HepG2 (cell line): ENCODE results near the gene RIPOR1. TPM values are rescaled to one million over a fixed set of nuclear protein-coding genes. Genes with fewer than 3 reads are reported as not detected.

Experiments
- ATF1 ChIP-seq: IDR thresholded peaks from 2 replicates; pipeline ENCODE4 v1.6.1; 2016; ENCODE audit warnings: mild to moderate bottlenecking, control low read depth
- BCLAF1 ChIP-seq: fragments of 450-650 bp; IDR thresholded peaks from 2 replicates; pipeline ENCODE4 v1.6.1; 2017; ENCODE audit warnings: mild to moderate bottlenecking
- CEBPG ChIP-seq: IDR thresholded peaks from 2 replicates; pipeline ENCODE4 v1.6.1; 2016
- GLI4 ChIP-seq: sonication (generic); formaldehyde crosslinking; IDR thresholded peaks from 2 replicates; pipeline ENCODE4 v1.5.1; 2020; ENCODE audit warnings: missing genetic modification reagents, mild to moderate bottlenecking, moderate library complexity, borderline replicate concordance
- KLF6 ChIP-seq: IDR thresholded peaks from 2 replicates; pipeline ENCODE4 v1.8.0; 2016; ENCODE audit warnings: missing biosample characterization, missing genetic modification reagents
- MEIS1 ChIP-seq: sonication (generic); formaldehyde crosslinking; IDR thresholded peaks from 2 replicates; pipeline ENCODE4 v1.9.0; 2021; ENCODE audit warnings: mild to moderate bottlenecking, missing genetic modification reagents, moderate library complexity, borderline replicate concordance
- NFYC ChIP-seq: IDR thresholded peaks from 2 replicates; pipeline ENCODE4 v1.6.1; 2016; ENCODE audit warnings: missing genetic modification reagents, missing compliant biosample characterization
- NPAS2 ChIP-seq: sonication (generic); formaldehyde crosslinking; IDR thresholded peaks from 2 replicates; pipeline ENCODE4 v1.8.0; 2022; ENCODE audit warnings: mild to moderate bottlenecking, missing genetic modification reagents, borderline replicate concordance
- PCBP1 ChIP-seq: fragments of 200-400 bp; formaldehyde crosslinking; IDR thresholded peaks from 2 replicates; pipeline ENCODE4 v1.6.1; 2017; ENCODE audit warnings: mild to moderate bottlenecking, low read depth, low read length, borderline replicate concordance
- PPARG ChIP-seq: conservative IDR thresholded peaks from 2 replicates; pipeline ENCODE4 v1.6.1; 2016; ENCODE audit warnings: missing biosample characterization, missing genetic modification reagents
- RBAK ChIP-seq: sonication (generic); formaldehyde crosslinking; IDR thresholded peaks from 2 replicates; pipeline ENCODE4 v1.5.1; 2020; ENCODE audit warnings: mild to moderate bottlenecking, missing genetic modification reagents
- RFX1 ChIP-seq: fragments of 450-650 bp; IDR thresholded peaks from 2 replicates; pipeline ENCODE4 v1.6.1; 2017
- SRSF1 ChIP-seq: fragments of 200-400 bp; formaldehyde crosslinking; optimal IDR thresholded peaks from 2 replicates; pipeline ENCODE3; 2017; ENCODE audit warnings: mild to moderate bottlenecking, low read depth, low read length, moderate library complexity
- ZNF138 ChIP-seq: sonication (generic); formaldehyde crosslinking; IDR thresholded peaks from 2 replicates; pipeline ENCODE4 v1.5.0; 2020; ENCODE audit warnings: mild to moderate bottlenecking, low read depth, missing genetic modification reagents
- ZNF605 ChIP-seq: sonication (generic); formaldehyde crosslinking; IDR thresholded peaks from 2 replicates; pipeline ENCODE4 v1.8.0; 2022; ENCODE audit warnings: mild to moderate bottlenecking, missing genetic modification reagents
- ZNF607 ChIP-seq: sonication (generic); formaldehyde crosslinking; IDR thresholded peaks from 2 replicates; pipeline ENCODE4 v1.5.1; 2020; ENCODE audit warnings: missing genetic modification reagents, mild to moderate bottlenecking, borderline replicate concordance
- ZNF616 ChIP-seq: sonication (generic); formaldehyde crosslinking; IDR thresholded peaks from 2 replicates; pipeline ENCODE4 v1.5.0; 2020; ENCODE audit warnings: low read depth, mild to moderate bottlenecking, missing genetic modification reagents
- ZNF724P ChIP-seq: sonication (generic); formaldehyde crosslinking; IDR thresholded peaks from 2 replicates; pipeline ENCODE4 v1.8.0; 2022; ENCODE audit warnings: missing genetic modification reagents, borderline replicate concordance
- ZNF850 ChIP-seq: sonication (generic); formaldehyde crosslinking; conservative IDR thresholded peaks from 2 replicates; pipeline ENCODE4 v1.9.0; 2021; ENCODE audit warnings: mild to moderate bottlenecking, missing genetic modification reagents
- polyA plus RNA-seq, 8 experiments: library from polyadenylated mRNA; depleted of rRNA in 3 of 8; stranded (reverse) in 7 of 8; unstranded in 1 of 8; fragments of >200 nt; fragmentation: Illumina TruSeq in 4 of 8; extraction: Trizol in 4 of 8; gene quantifications; 2 replicates each; pipeline versions ENCODE4 v1.2.1 to v1.2.3, GENCODE V29; 2011 to 2016; ENCODE audit warnings: low read depth in 4 of 8, missing spikeins in 1 of 8, mixed read lengths in 1 of 8; ENCODE audit not compliant: insufficient read depth in 1 of 8
- total RNA-seq, 5 experiments: library from RNA; depleted of rRNA; stranded (reverse); fragments of >200 nt; fragmentation: Illumina TruSeq; extraction: Trizol; gene quantifications; 2 replicates each; pipeline ENCODE4 v1.2.3, GENCODE V29; 2016; ENCODE audit warnings: low read depth in 1 of 5
- TF ChIP-seq, protein P1 (sequence below): sonication (generic); formaldehyde crosslinking; IDR thresholded peaks from 2 replicates; pipeline ENCODE4 v1.4.0; 2020; ENCODE audit warnings: missing genetic modification reagents, borderline replicate concordance
- TF ChIP-seq, protein P2 (sequence below): sonication (generic); formaldehyde crosslinking; IDR thresholded peaks from 2 replicates; pipeline ENCODE4 v1.8.0; 2022; ENCODE audit warnings: missing genetic modification reagents, low read depth, mild to moderate bottlenecking, borderline replicate concordance

Gene RIPOR1
- total and polyA plus RNA-seq, 2 of the 13 experiments (the other 11 are each of a cell fraction or from before 2014, with no cell fraction given), result 4.6 to 8.1 TPM

DNA sequence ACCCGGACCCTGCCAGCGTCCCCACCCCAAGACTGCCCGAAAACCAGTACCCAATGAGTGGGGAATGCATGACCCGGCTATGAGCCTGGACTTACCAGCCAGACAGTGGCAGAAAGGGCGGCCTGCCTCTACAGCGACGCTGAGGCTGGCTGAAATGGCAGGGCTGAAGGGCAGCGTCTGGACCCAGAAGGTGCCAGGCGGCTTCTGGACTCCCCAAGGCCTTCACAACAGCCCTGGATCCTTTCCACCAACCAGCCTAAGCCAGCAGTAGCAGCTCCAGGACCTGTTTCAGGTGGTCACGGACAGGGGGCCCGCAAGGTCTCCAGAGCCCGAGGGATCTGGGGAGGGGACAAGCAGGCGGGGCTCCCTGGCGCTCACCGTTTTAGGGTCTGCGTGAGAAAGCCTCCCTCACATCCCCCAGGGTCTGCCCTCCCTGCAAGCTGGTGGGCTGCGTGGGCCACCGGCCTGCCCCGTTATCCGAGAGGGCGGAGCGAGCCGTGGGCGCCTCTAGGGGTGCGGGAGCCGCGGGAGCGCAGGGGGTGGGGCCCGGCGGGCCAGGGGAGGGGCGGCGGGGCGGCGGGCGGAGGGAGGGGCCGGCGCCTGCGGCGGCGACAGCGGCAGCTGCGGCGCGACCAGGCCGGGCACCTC, at the start of gene RIPOR1 (continued):
- TF ChIP-seq, protein P1, sequence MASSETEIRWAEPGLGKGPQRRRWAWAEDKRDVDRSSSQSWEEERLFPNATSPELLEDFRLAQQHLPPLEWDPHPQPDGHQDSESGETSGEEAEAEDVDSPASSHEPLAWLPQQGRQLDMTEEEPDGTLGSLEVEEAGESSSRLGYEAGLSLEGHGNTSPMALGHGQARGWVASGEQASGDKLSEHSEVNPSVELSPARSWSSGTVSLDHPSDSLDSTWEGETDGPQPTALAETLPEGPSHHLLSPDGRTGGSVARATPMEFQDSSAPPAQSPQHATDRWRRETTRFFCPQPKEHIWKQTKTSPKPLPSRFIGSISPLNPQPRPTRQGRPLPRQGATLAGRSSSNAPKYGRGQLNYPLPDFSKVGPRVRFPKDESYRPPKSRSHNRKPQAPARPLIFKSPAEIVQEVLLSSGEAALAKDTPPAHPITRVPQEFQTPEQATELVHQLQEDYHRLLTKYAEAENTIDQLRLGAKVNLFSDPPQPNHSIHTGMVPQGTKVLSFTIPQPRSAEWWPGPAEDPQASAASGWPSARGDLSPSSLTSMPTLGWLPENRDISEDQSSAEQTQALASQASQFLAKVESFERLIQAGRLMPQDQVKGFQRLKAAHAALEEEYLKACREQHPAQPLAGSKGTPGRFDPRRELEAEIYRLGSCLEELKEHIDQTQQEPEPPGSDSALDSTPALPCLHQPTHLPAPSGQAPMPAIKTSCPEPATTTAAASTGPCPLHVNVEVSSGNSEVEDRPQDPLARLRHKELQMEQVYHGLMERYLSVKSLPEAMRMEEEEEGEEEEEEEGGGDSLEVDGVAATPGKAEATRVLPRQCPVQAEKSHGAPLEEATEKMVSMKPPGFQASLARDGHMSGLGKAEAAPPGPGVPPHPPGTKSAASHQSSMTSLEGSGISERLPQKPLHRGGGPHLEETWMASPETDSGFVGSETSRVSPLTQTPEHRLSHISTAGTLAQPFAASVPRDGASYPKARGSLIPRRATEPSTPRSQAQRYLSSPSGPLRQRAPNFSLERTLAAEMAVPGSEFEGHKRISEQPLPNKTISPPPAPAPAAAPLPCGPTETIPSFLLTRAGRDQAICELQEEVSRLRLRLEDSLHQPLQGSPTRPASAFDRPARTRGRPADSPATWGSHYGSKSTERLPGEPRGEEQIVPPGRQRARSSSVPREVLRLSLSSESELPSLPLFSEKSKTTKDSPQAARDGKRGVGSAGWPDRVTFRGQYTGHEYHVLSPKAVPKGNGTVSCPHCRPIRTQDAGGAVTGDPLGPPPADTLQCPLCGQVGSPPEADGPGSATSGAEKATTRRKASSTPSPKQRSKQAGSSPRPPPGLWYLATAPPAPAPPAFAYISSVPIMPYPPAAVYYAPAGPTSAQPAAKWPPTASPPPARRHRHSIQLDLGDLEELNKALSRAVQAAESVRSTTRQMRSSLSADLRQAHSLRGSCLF (CRISPR knock-in tag), result no peak
- TF ChIP-seq PCBP1 (no peak), ZNF138 (CRISPR knock-in tag) (no peak), SRSF1 (no peak), CEBPG (CRISPR knock-in tag) (no peak), ZNF724P (CRISPR knock-in tag) (no peak), PPARG (CRISPR knock-in tag) (no peak), ATF1 (no peak), NPAS2 (CRISPR knock-in tag) (no peak), NFYC (0 out of 2 replicates have a peak, but pooled peaks have one; percentile 5), GLI4 (CRISPR knock-in tag) (0 out of 2 replicates have a peak, but pooled peaks have one; percentile 0), MEIS1 (CRISPR knock-in tag) (no peak; the same call in 1 of the 2 replicates), ZNF850 (CRISPR knock-in tag) (no peak), ZNF607 (CRISPR knock-in tag) (peak; percentile 12; the same call in 1 of the 2 replicates), ZNF616 (CRISPR knock-in tag) (no peak), RFX1 (no peak), ZNF605 (CRISPR knock-in tag) (no peak), BCLAF1 (no peak), KLF6 (no peak), RBAK (CRISPR knock-in tag) (no peak)
- TF ChIP-seq, protein P2, sequence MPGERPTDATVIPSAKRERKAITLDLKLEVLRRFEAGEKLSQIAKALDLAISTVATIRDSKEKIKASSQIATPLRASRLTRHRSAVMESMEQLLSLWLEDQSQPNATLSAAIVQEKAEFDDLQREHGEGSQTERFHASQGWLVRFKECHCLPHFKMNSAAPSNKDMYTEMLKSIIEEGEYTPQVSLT (CRISPR knock-in tag), result no peak
